HUDEP-2 (cell line): ENCODE results near the gene BBS10.
"Not testable (repeated sequence)": the region's sequence is repeated elsewhere in the genome, so short reads cannot be mapped to it uniquely, and the experiment has no call there.

ENCODE experiments used
- DNase-seq, 76 experiments: peaks; one replicate each; lab custom pipeline; 2025; ENCODE audit not compliant: unreplicated experiment in 76 of 76; lab: John Stamatoyannopoulos, UW

Gene BBS10

GRCh38 chr12:76348079-76348901 is at the start of gene BBS10:
TSS of gene BBS10 (minus strand) at chr12:76348415. CDS start at chr12:76348358, 57 bp downstream.
- peak in 75 of 76 experiments; percentile 10 to 90 (median 80) for DNase-seq

DNA sequence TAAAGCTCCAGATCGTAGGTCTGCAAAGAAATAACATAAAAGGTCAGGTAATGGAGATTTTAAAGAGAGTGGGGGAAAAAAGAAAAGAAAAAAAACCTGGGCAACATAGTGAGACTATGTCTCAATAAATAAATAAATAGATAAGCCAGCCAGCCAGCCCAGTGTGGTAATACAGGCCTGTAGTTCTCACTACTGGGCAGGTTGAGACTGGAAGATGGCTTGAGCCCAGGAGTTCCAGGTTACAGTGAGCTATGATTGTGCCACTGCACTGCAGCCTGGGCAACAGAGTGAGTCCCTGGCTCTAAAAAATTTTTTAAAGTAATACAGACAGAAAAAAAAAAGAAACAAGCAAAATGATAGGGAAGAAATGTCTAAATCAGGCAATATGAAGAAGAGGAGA is 43.2 kb upstream of the BBS10 start:
- DNase-seq, result no peak

- no peak for DNase-seq
Measured at GRCh38 chr12:76387614-76388013, 39.4 kb upstream of the BBS10 start.

- no peak for DNase-seq
Measured at GRCh38 chr12:76384560-76384959, 36.3 kb upstream of the BBS10 start.

DNA sequence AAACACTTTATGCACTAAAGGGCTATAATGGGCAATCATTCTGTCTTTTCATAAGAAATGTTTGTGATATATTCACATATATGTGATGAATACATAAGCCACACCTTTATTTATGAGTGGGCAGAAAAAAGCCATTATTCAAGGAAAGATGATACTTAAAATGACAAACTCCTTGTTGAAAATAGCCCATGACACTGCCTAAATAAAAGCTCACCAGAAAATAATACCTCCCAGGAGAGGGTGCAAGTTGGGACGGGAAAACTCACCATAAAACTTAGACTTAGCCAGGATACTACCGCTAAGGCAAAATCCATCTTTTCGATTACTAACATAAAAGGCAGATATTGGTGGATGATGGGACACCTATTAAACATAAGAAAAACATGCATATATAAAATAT is 35.8 kb upstream of the BBS10 start:
- no peak for DNase-seq

GRCh38 chr12:76379261-76379660 is 31.0 kb upstream of the BBS10 start:
- DNase-seq, result no peak

- DNase-seq, result not testable (repeated sequence)
Measured at GRCh38 chr12:76376876-76377275, 28.7 kb upstream of the BBS10 start.

DNA sequence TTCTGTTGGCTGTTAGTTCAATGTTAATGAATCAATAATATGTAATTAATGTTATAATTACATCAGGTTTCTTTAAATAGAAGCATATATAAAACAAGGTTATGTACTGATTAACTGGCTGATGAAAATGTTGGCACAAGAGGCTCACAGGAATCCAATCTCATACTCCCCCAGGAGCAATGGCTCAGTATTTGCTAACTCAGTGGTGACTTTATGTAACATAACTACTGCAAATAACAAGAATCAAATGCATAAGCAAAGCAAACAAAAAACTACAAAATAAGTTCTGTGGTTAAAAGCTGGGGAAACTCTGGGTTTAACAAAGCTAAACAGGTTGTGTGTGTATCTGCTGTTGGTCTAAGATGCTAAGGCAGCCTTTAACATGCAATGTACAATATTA is 27.7 kb upstream of the BBS10 start:
- no peak for DNase-seq

DNA sequence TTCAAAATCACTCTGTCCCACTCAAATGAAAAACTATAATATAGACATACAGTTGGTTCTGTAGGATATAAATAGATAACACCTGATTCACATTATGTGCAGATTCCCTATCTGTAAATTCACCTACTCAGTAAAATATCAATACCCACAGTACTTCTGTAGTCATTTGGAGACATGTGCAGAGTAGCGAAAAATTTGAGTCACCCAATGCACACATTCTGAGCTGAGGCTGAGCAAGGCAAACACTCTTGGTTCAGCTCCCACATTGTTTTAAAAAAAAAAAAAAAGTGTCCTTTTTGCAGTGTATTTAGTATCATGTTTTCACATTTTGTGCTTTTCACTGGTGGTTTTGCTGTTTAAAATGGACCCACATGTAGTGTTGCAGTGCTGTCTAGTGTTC is 27.3 kb upstream of the BBS10 start:
- DNase-seq, result no peak

DNA sequence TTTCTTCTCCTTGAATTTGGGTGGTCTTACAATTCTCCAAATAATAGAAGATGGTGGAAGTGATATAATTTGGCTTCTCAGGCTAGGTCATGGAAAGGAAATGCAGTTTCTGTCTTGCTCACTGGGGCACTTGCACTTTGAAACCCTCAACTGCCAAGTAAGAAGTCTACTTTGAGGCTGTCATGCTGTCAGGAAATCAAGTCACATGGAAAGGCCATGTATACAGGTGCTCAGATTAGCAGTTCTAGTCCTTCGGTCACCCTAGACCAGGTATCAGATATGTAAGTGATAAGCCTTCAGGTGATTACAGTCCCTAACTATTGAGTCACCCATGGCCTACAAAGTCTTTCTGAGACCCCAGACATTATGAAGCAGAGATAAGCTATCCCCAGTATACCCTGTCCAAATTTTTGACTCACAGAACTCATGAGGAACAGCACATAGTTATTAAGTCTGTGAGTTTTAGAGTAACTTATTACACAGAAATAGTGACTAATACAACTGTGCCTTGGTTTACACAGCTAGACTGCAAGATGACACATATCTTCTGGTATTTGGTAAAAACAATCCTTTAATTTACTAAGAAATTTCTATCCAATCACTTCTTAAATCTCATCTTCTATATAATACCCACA is 26.3 kb upstream of the BBS10 start:
- no peak for DNase-seq

GRCh38 chr12:76368230-76368629 is 20.0 kb upstream of the BBS10 start:
- no peak for DNase-seq

GRCh38 chr12:76366163-76366562 is 17.9 kb upstream of the BBS10 start:
- DNase-seq, result no peak

GRCh38 chr12:76364131-76364530 is 15.9 kb upstream of the BBS10 start:
- DNase-seq, result not testable (repeated sequence)

GRCh38 chr12:76360316-76360715 is 12.1 kb upstream of the BBS10 start:
- DNase-seq, result no peak

- no peak for DNase-seq
Measured at GRCh38 chr12:76356071-76356470, 7.9 kb upstream of the BBS10 start.

- peak in 28 of 76 experiments; percentile 0 to 58 (median 12) for DNase-seq
Measured at GRCh38 chr12:76346798-76347420, 1.3 kb downstream of the BBS10 start.

DNA sequence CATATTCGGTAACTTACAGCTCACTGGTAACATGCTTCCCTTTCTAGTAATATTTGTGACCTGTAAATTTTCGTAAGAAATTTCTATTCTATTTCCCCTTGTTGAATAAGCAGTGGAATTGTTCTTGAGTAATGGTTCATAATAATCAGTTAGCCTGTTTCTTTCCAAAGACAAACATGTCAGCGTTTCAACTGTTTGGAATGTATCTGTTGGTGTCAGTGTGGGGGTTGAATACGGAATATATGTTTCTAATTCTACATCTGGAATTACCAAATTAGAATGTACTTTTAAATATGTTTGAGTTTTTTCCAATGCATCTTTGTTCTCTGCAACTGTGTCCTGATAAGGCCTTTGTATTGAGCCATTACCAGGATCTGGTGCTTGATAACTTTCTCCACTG is 2.0 kb downstream of the BBS10 start:
- no peak for DNase-seq

GRCh38 chr12:76345569-76345968 is 2.6 kb downstream of the BBS10 start:
- no peak for DNase-seq

DNA sequence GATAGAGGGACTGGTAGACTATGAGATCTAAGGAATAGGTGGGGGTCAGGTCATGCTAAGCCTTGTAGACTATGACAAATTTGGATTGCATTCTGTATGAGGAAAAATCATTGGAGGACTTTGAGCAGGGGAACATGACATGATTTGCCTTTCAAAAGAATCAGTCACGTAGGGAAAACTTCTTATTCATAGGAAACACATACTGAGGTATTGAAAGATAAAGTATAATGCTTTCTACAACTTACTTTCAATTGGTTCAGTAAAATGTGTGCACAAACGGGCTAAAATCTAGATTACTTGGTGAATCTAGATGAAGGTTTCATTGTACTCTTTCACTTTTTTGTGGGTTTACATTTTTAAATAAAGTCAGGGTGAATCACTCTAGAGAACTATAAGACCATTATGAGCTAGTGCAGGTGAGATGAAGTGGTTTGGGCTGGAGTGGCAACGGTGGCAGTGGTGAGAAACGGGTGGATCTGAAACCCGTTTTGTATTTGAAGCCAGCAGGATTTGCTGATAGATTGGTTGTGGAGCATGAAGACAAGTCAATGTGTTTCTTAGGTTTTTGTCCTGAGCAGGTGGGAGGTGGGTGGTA is 6.7 kb downstream of the BBS10 start:
- DNase-seq, result no peak

DNA sequence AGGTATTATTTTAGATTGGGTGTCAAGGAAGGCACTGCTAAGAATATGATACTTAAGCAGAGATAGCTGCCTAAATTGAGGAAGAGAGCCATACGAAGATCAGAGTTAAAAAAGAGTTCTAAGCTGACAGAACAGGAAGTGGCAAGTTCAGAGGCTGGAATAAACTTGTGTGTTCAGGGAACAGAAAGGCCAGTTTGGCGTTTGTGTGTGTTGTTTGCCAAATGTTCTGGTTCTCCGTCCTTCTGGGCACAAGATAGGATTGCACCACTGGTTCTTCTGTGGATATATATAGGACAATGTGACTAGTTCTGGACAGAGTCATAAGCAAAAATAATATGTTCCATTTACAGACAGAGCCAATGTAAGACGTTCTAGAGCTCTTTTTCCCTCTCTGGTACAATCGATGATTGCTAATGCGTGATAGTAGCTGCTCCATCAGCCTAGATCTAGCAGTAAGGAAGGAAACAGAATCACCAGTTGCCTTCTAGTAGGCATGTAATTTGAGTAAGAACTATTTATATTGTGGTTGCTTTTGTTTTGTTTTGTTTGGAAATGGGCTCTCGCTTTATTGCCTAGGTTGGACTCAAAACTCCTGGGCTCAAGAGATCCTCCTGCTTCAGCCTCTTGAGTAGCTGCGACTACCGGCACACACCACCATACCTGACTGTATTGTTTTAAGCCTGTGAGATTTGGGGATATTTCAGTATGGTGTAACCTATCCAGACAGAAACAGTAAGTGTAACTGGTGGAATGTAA is 7.4 kb downstream of the BBS10 start:
- DNase-seq, result no peak

GRCh38 chr12:76337583-76337982 is 10.6 kb downstream of the BBS10 start:
- no peak for DNase-seq
